ENCODE measurements around the gene GRID2.

DNA sequence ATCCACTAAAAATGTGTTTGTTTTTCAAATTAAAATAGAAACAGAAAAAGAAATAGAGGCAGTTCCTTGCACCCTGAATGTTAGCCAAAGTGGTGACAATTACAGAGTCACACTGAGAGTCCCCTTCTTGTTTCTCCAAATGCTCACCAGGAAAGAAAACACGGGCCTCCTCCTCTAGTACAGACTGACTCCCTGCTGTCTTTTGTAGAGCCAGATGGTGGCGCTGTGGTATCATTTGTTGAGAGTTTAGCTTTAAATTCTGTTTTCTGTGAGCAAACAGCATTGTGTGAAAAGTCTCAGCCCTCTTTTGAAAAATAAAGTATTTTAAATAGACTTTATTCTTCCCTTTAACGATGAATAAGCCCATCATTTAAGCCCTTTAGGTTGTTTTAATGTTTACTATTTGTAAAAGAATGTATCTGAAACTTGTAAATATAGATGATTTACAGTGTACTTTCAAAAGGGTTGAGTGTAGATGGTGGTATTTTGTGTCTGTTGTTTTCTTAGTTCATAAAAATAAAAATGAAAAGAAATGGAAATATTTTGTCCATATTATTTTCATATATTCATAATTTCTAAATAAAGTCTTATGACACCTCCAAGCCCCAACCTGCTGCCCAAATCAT, 1487.9 kb downstream of the GRID2 start:
- TF ChIP-seq, protein P1, sequence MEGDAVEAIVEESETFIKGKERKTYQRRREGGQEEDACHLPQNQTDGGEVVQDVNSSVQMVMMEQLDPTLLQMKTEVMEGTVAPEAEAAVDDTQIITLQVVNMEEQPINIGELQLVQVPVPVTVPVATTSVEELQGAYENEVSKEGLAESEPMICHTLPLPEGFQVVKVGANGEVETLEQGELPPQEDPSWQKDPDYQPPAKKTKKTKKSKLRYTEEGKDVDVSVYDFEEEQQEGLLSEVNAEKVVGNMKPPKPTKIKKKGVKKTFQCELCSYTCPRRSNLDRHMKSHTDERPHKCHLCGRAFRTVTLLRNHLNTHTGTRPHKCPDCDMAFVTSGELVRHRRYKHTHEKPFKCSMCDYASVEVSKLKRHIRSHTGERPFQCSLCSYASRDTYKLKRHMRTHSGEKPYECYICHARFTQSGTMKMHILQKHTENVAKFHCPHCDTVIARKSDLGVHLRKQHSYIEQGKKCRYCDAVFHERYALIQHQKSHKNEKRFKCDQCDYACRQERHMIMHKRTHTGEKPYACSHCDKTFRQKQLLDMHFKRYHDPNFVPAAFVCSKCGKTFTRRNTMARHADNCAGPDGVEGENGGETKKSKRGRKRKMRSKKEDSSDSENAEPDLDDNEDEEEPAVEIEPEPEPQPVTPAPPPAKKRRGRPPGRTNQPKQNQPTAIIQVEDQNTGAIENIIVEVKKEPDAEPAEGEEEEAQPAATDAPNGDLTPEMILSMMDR (IDR thresholded peaks at IDR 0.05), result peak; percentile 84
- no peak for TF ChIP-seq ZFX (IDR thresholded peaks at IDR 0.05; ENCODE audit: borderline replicate concordance)
